ENCODE data around the gene TMEM115.

DNA sequence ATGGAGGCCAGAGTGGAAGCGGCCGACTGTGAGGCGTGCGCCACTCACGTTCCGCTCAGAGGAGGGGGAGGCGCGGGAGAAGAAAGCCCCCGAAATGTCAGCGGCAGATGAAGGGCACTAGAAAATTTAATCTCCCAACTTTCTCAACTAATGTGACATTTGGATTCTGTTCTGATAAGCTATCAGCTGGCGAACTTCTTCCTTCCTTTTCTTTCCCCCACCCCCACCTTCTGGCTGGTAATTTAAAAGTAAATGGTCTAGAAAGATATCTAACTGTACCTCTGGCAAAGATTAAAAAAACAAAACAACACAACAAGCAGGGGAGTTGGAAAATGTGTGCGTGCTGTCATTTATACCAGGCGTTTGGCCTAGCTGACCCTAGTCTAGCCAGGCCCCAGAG is 26.4 kb upstream of the TMEM115 start:
- TF ChIP-seq, protein P1, sequence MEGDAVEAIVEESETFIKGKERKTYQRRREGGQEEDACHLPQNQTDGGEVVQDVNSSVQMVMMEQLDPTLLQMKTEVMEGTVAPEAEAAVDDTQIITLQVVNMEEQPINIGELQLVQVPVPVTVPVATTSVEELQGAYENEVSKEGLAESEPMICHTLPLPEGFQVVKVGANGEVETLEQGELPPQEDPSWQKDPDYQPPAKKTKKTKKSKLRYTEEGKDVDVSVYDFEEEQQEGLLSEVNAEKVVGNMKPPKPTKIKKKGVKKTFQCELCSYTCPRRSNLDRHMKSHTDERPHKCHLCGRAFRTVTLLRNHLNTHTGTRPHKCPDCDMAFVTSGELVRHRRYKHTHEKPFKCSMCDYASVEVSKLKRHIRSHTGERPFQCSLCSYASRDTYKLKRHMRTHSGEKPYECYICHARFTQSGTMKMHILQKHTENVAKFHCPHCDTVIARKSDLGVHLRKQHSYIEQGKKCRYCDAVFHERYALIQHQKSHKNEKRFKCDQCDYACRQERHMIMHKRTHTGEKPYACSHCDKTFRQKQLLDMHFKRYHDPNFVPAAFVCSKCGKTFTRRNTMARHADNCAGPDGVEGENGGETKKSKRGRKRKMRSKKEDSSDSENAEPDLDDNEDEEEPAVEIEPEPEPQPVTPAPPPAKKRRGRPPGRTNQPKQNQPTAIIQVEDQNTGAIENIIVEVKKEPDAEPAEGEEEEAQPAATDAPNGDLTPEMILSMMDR (IDR thresholded peaks at IDR 0.05): no peak
- no peak for TF ChIP-seq POLR2A (IDR thresholded peaks at IDR 0.05)
